ENCODE results near the gene ZNF628. TPM values are rescaled to one million over a fixed set of nuclear protein-coding genes. Genes with fewer than 3 reads are reported as not detected.

The ZNF628 gene
- polyA plus RNA-seq (ENCODE audit: insufficient read length in 3 of 3) = 1 to 10 TPM; 5.1 to 6.8 (median 5.2) TPM
- long read RNA-seq, donor 1, partial matches to known transcripts = 0 of 5 reads
- long read RNA-seq, donor 1, other reads (novel, unspliced or antisense) = 0 of 5 reads
- long read RNA-seq, donor 2, partial matches to known transcripts = 0 of 3 reads
- long read RNA-seq, donor 2, other reads (novel, unspliced or antisense) = 0 of 3 reads
- long read RNA-seq, donor 3, transcript ZNF628-201 (1 exons, 3,177 nt) = major isoform, 6 of 9 reads
- long read RNA-seq, donor 3, partial matches to known transcripts = 0 of 9 reads
- long read RNA-seq, donor 3, other reads (novel, unspliced or antisense) = 0 of 9 reads
- long read RNA-seq, donor 4, transcript ZNF628-201 (1 exons, 3,177 nt) = major isoform, 6 of 8 reads
- long read RNA-seq, donor 4, partial matches to known transcripts = 0 of 8 reads
- long read RNA-seq, donor 4, other reads (novel, unspliced or antisense) = 0 of 8 reads
- long read RNA-seq, donor 5, transcript ZNF628-201 (1 exons, 3,177 nt) = major isoform, 5 of 6 reads
- long read RNA-seq, donor 5, partial matches to known transcripts = 0 of 6 reads
- long read RNA-seq, donor 5, other reads (novel, unspliced or antisense) = 0 of 6 reads
- long read RNA-seq, donor 6, transcript ZNF628-202 (2 exons, 472 nt) = major isoform, 9 of 11 reads
- long read RNA-seq, donor 6, partial matches to known transcripts = 0 of 11 reads
- long read RNA-seq, donor 6, other reads (novel, unspliced or antisense) = 0 of 11 reads
- long read RNA-seq, donor 7, transcript ZNF628-201 (1 exons, 3,177 nt) = major isoform, 15 of 21 reads
- long read RNA-seq, donor 7, partial matches to known transcripts = 0 of 21 reads
- long read RNA-seq, donor 7, other reads (novel, unspliced or antisense) = 0 of 21 reads
- long read RNA-seq, donor 8, transcript ZNF628-202 (2 exons, 472 nt) = major isoform, 7 of 13 reads
- long read RNA-seq, donor 8, transcript ZNF628-201 (1 exons, 3,177 nt) = minor isoform, 6 of 13 reads
- long read RNA-seq, donor 8, partial matches to known transcripts = 0 of 13 reads
- long read RNA-seq, donor 8, other reads (novel, unspliced or antisense) = 0 of 13 reads
- long read RNA-seq, donor 9, transcript ZNF628-201 (1 exons, 3,177 nt) = major isoform, 9 of 14 reads
- long read RNA-seq, donor 9, transcript ZNF628-202 (2 exons, 472 nt) = minor isoform, 5 of 14 reads
- long read RNA-seq, donor 9, partial matches to known transcripts = 0 of 14 reads
- long read RNA-seq, donor 9, other reads (novel, unspliced or antisense) = 0 of 14 reads
- long read RNA-seq, donor 10, transcript ZNF628-202 (2 exons, 472 nt) = major isoform, 5 of 9 reads
- long read RNA-seq, donor 10, partial matches to known transcripts = 0 of 9 reads
- long read RNA-seq, donor 10, other reads (novel, unspliced or antisense) = 0 of 9 reads
- long read RNA-seq, donor 11, transcript ZNF628-201 (1 exons, 3,177 nt) = major isoform, 8 of 9 reads
- long read RNA-seq, donor 11, partial matches to known transcripts = 0 of 9 reads
- long read RNA-seq, donor 11, other reads (novel, unspliced or antisense) = 0 of 9 reads
- long read RNA-seq, donor 12, transcript ZNF628-201 (1 exons, 3,177 nt) = major isoform, 6 of 10 reads
- long read RNA-seq, donor 12, partial matches to known transcripts = 0 of 10 reads
- long read RNA-seq, donor 12, other reads (novel, unspliced or antisense) = 0 of 10 reads
- long read RNA-seq, donor 13, transcript ZNF628-201 (1 exons, 3,177 nt) = major isoform, 8 of 12 reads
- long read RNA-seq, donor 13, partial matches to known transcripts = 0 of 12 reads
- long read RNA-seq, donor 13, other reads (novel, unspliced or antisense) = 0 of 12 reads
- long read RNA-seq, donor 14, transcript ZNF628-201 (1 exons, 3,177 nt) = major isoform, 20 of 24 reads
- long read RNA-seq, donor 14, partial matches to known transcripts = 0 of 24 reads
- long read RNA-seq, donor 14, other reads (novel, unspliced or antisense) = 0 of 24 reads
- long read RNA-seq, donor 15, transcript ZNF628-201 (1 exons, 3,177 nt) = major isoform, 7 of 10 reads
- long read RNA-seq, donor 15, partial matches to known transcripts = 0 of 10 reads
- long read RNA-seq, donor 15, other reads (novel, unspliced or antisense) = 0 of 10 reads
- long read RNA-seq, donor 16, transcript ZNF628-201 (1 exons, 3,177 nt) = major isoform, 8 of 10 reads
- long read RNA-seq, donor 16, partial matches to known transcripts = 0 of 10 reads
- long read RNA-seq, donor 16, other reads (novel, unspliced or antisense) = 0 of 10 reads

DNA sequence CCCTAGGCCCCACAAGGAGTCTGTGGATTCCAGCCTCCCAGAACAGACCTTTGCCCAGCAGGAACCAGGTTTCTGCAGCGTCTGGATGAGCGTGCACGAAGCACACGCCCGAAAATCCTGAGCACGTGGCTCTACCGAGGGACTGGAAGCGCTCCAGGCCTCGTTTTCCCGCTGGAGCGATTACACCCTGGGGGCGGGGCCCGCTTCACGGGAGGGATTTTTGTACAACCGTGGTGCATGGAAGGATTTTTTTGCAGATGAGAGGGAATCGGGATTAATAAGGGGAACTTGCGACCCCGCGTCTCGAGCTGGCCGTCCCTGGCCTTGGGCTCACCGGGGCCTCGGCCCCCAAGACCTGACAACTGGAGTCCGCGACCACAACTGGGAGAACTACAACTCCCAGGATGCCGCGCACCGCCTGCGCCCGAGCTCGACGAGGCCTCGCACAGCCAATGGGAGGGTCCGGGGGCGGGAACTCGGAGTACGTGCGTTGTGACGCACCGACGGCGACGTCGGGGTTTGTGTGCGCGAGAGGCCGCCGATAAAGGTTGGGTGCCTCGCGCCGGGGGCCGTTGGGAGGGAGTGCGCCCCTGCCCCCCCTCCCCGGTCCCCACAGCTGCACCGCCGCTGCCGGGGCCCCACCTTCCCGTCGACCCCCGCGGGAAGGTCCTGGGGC lies at the start of gene ZNF628:
Gene ZNF628 (plus strand): TSS at position 518 of the 676 bp plus-strand sequence. CDS start 3,294 bp downstream, outside the sequence.
- peak; percentile 99 for DNase-seq

GRCh38 chr19:55431183-55431582 lies 45.2 kb upstream of the ZNF628 start:
- DNase-seq = no peak

GRCh38 chr19:55432241-55432959 lies 44.0 kb upstream of the ZNF628 start:
- DNase-seq = no peak

DNA sequence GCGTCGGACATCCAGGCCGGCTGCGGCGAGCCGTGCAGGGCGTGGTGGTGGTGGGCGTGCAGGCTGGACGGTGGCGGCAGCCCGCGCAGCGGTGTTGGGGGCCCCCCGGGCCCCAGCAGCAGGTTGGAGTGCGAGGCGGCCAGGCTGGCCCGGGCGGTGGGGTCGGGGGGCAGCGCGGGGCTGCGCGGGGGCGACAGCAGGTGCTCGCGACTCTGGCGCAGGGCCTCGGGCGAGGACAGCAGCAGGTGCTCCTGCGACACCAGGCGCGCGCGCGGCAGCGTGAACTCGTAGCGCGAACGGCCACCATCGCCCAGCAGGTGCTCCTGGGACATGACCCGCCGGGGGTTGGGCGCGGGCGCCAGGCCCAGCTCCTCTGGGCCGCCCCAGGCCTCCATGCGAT lies 43.1 kb upstream of the ZNF628 start:
- DNase-seq = no peak

DNA sequence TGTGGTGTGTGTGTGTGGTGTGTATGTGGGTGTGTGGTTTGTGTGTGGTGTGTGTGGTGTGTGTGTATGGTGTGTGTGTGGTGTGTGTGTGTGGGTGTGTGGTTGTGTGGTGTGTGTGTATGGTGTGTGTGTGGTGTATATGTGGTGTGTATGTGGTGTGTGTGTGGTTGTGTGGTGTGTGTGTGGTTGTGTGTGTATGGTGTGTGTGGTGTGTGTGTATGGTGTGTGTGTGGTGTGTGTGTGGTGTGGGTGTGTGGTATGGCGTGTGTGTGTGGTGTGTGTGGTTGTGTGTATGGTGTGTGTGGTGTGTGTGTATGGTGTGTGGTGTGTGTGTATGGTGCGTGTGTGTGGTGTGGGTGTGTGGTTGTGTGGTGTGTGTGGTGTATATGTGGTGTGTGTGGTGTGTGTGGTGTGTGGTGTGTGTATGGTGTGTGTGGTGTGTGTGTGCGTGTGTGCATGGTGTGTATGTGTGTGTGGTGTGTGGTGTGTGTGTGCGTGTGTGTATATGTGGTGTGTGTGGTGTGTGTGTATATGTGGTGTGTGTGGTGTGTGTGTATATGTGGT lies 42.0 kb upstream of the ZNF628 start:
- no peak for DNase-seq

- DNase-seq = no peak
Observed at GRCh38 chr19:55435020-55435419, 41.4 kb upstream of the ZNF628 start.

GRCh38 chr19:55436847-55437246 lies 39.6 kb upstream of the ZNF628 start:
- DNase-seq = no peak

DNA sequence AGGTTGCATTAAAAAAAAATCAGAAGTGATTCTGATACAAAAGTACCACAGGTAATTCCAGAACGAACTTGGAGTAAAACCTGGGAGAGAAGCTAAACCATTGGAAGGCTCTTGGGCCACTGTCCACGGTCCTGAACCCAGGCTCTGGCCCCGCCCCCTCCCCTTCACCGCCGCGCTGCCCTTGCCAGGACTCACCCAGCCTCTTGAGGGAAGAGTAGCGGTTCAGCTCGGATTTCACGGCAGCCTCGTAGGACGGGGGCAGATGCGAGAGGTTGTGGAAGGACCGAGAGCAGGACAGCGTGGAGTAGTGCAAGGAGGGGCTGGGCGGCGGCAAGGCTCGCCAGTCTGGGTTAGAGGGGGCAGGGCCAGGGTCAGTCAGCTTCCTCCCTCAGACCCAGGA lies 39.0 kb upstream of the ZNF628 start:
- peak; percentile 77 for DNase-seq

GRCh38 chr19:55439052-55439451 lies 37.4 kb upstream of the ZNF628 start:
- DNase-seq = no peak

DNA sequence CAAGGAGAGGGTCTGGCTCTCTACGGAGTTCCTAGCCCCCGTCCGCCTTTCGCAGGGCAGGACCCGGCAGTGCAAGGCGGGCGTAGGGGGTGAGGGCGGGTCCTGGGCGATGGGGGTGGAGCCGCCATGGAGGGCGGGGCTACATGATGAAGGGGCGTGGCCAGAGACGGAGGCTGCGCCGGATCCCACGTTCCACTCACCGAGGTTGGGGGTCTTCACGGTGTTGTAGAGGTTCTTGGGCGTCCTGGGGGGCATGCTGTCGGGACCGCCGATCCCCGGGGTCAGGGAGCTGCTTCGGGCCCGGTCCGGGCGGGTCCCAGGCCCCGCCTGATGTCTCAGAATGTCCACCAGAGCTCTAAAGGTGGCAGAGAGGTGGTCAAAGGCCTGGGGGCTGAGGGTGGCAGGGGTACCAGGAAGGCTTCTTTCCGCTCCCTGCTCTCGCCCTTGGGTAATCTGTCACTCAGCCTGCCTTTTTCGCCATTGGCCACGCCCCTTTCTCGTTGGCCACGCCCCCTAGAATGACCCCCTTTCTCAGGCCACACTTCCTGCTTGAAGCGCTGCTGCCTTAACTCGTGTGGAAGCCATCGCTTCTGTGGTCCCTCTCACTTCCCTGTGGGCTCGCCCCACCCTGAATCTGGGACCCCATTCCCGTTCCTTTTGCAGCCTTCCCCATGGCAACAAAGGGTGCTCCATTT lies 35.9 kb upstream of the ZNF628 start:
- DNase-seq = no peak

GRCh38 chr19:55441319-55441691 lies 35.1 kb upstream of the ZNF628 start:
- DNase-seq = no peak

DNA sequence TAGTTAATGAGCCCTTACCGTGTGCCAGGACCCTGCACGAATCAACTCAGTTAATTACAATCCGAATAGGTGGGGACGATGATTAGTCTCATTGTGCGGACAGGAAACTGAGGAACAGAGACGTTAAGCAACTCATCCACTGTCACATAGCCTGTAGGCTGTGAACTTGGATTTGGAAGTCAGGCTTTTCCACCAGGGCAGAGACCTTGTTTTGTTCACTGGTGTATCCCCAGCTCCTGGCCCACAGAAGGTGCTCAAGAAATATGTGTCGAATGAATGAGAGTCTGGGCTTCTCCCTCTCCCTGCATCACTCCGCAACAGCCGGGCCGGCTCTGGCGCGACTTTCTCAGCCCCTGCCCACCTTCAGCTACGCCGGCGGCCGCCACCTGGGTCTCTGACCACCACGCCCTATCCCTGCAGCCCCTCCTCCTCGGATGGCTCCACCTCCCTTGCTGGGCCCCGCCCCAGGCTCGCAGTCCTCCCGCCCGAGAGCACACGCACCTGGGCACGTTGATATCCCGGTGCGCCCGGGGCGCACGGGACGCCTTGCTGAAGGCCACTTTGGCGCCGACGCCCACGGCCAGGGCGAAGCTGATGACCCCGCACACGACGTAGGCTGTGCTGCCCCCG lies 34.6 kb upstream of the ZNF628 start:
- no peak for DNase-seq

GRCh38 chr19:55442372-55442961 lies 34.0 kb upstream of the ZNF628 start:
- DNase-seq = no peak

- no peak for DNase-seq
Observed at GRCh38 chr19:55443045-55443823, 33.2 kb upstream of the ZNF628 start, which contains the start of gene SHISA7. Gene SHISA7 (minus strand): TSS chr19:55443300. CDS start chr19:55442863, 437 bp downstream.

GRCh38 chr19:55443824-55444480 lies 32.5 kb upstream of the ZNF628 start:
- DNase-seq = no peak
